Measurements from ENCODE around the gene GCK. TPM values are rescaled to one million over a fixed set of nuclear protein-coding genes. Genes with fewer than 3 reads are reported as not detected.

GCK gene
- total and polyA plus RNA-seq, 2 donors (not counting 1 experiment from before 2014, with no cell fraction given): 0.22 to 0.24 TPM

DNA sequence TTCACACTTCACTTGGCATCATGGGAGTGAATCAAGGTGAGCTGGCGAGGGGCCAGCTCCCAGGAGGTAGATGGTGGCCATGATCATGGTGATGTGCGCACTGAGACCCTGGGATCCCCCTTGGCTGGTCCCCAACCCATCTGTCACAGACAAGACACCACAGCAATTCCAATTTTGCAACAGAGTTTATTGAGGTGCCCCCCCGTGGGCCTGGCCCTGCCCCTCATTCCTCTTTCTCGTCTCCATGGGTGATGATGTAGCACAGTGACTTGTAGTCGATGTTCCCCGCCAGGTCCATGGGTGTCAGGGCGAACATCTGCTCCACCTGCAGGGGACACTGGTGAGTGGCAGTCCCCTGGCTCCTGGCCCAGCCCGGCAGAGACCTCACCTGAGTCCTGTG, 50.5 kb downstream of the GCK start:
- Histone ChIP-seq H3K9me3 (ENCODE audit: control extremely low read depth in 1 of 3, control insufficient read depth in 2 of 3, insufficient read depth in 1 of 3, low read length in 2 of 3) (no peaks in the 10 kb centered on the region), H4K20me1 (ENCODE audit: control insufficient read depth, insufficient read depth, low read length, poor library complexity, severe bottlenecking) (no peaks in the 10 kb centered on the region), H3K27me3 (replicated peaks in 1 of 4; ENCODE audit: control extremely low read depth in 1 of 4, control insufficient read depth in 3 of 4, insufficient read depth in 4 of 4, low read length in 3 of 4) (no peaks in the 10 kb centered on the region), H3K27ac (ENCODE audit: low read length in 2 of 2) (no peak overlapping the region), H3K79me2 (ENCODE audit: control insufficient read depth, insufficient read depth, low read length) (no peaks in the 10 kb centered on the region), H3K9ac (ENCODE audit: low read length) (no peak overlapping the region), H3K4me1 (ENCODE audit: control insufficient read depth in 2 of 2, insufficient read depth in 2 of 2, low read length in 2 of 2) (no peaks in the 10 kb centered on the region), H2AFZ (ENCODE audit: insufficient read depth, low read depth, low read length, poor library complexity, severe bottlenecking) (no peak overlapping the region), H3K4me3 (ENCODE audit: control extremely low read depth in 1 of 5, extremely low read depth in 1 of 5, insufficient read depth in 1 of 5, low read depth in 2 of 5, low read length in 4 of 5) (no peak overlapping the region), H3K36me3 (replicated peaks in 1 of 2; ENCODE audit: control extremely low read depth in 1 of 2, control insufficient read depth in 1 of 2, extremely low read depth in 1 of 2, insufficient read depth in 2 of 2, low read length in 1 of 2) (no peaks in the 10 kb centered on the region), H3K4me2 (replicated peaks; ENCODE audit: low read depth, low read length, poor library complexity, severe bottlenecking) (no peak overlapping the region)
- Mint-ChIP-seq H3K4me1 (no peaks in the 10 kb centered on the region), H3K9me3 (ENCODE audit: insufficient read depth) (no peaks in the 10 kb centered on the region), H3K27me3 (no peaks in the 10 kb centered on the region), H3K4me3 (no peak overlapping the region), H3K27ac (no peak overlapping the region)
- DNase-seq (no peak), ATAC-seq (ENCODE audit: low read depth) (no peak)
- POLR2A ChIA-PET: no interaction called here
- TF ChIP-seq, protein P1, sequence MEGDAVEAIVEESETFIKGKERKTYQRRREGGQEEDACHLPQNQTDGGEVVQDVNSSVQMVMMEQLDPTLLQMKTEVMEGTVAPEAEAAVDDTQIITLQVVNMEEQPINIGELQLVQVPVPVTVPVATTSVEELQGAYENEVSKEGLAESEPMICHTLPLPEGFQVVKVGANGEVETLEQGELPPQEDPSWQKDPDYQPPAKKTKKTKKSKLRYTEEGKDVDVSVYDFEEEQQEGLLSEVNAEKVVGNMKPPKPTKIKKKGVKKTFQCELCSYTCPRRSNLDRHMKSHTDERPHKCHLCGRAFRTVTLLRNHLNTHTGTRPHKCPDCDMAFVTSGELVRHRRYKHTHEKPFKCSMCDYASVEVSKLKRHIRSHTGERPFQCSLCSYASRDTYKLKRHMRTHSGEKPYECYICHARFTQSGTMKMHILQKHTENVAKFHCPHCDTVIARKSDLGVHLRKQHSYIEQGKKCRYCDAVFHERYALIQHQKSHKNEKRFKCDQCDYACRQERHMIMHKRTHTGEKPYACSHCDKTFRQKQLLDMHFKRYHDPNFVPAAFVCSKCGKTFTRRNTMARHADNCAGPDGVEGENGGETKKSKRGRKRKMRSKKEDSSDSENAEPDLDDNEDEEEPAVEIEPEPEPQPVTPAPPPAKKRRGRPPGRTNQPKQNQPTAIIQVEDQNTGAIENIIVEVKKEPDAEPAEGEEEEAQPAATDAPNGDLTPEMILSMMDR (IDR thresholded peaks at IDR 0.05): no peak
- TF ChIP-seq EZH2 (IDR thresholded peaks at IDR 0.05; ENCODE audit: borderline replicate concordance, insufficient read depth, low read depth, low read length, poor library complexity, severe bottlenecking): no peak
- CTCF ChIA-PET: no interaction called here
- WGBS (ENCODE audit: insufficient coverage): 89% methylated on average over 8 of the region's 8 CpGs
- intact Hi-C loops (cut with micrococcal nuclease): no loop called here

DNA sequence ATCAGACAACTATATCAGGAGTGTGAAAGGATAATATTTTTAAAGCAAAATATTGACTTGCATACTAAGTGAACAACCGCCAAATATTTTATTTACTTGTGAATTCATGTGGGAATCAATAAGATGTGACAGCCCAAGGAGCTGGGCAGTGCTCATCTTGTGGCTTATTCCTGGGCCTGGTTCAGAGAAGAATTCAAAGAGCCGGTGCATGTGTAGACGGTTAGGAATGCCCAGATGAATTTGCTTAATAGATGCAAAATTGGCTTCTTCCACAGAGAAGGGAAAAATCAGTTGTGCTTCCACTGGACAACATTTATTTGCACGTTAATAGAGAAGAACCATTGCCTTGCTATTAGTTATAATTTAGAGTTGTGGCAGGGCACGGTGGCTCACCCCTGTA, 52.5 kb downstream of the GCK start:
- H3K27me3 ChIP-seq (replicated peaks in 1 of 4; ENCODE audit: control extremely low read depth in 1 of 4, control insufficient read depth in 3 of 4, insufficient read depth in 4 of 4, low read length in 3 of 4): no peaks in the 10 kb centered on the region
- H3K4me2 ChIP-seq (replicated peaks; ENCODE audit: low read depth, low read length, poor library complexity, severe bottlenecking): no peak overlapping the region
- no peaks in the 10 kb centered on the region for H4K20me1 ChIP-seq (ENCODE audit: control insufficient read depth, insufficient read depth, low read length, poor library complexity, severe bottlenecking)
- H3K4me3 ChIP-seq (ENCODE audit: control extremely low read depth in 1 of 5, extremely low read depth in 1 of 5, insufficient read depth in 1 of 5, low read depth in 2 of 5, low read length in 4 of 5): no peak overlapping the region
- intact Hi-C loops (cut with micrococcal nuclease): no loop called here
- Mint-ChIP-seq H3K9me3 (ENCODE audit: insufficient read depth) (no peaks in the 10 kb centered on the region), H3K27ac (no peak overlapping the region), H3K4me1 (no peaks in the 10 kb centered on the region), H3K4me3 (no peak overlapping the region), H3K27me3 (no peaks in the 10 kb centered on the region)
- 96% methylated on average over 3 of the region's 5 CpGs for WGBS (ENCODE audit: insufficient coverage)
- no peaks in the 10 kb centered on the region for H3K4me1 ChIP-seq (ENCODE audit: control insufficient read depth in 2 of 2, insufficient read depth in 2 of 2, low read length in 2 of 2)
- H3K36me3 ChIP-seq (replicated peaks in 1 of 2; ENCODE audit: control extremely low read depth in 1 of 2, control insufficient read depth in 1 of 2, extremely low read depth in 1 of 2, insufficient read depth in 2 of 2, low read length in 1 of 2): no peaks in the 10 kb centered on the region
- ChIA-PET CTCF (no interaction called here), POLR2A (no interaction called here)
- DNase-seq (no peak), ATAC-seq (ENCODE audit: low read depth) (no peak)
- no peak overlapping the region for H2AFZ ChIP-seq (ENCODE audit: insufficient read depth, low read depth, low read length, poor library complexity, severe bottlenecking)
- H3K9ac ChIP-seq (ENCODE audit: low read length): no peak overlapping the region
- TF ChIP-seq, protein P1 (IDR thresholded peaks at IDR 0.05): no peak
- no peak for TF ChIP-seq EZH2 (IDR thresholded peaks at IDR 0.05; ENCODE audit: borderline replicate concordance, insufficient read depth, low read depth, low read length, poor library complexity, severe bottlenecking)
- H3K79me2 ChIP-seq (ENCODE audit: control insufficient read depth, insufficient read depth, low read length): no peaks in the 10 kb centered on the region
- no peak overlapping the region for H3K27ac ChIP-seq (ENCODE audit: low read length in 2 of 2)
- H3K9me3 ChIP-seq (ENCODE audit: control extremely low read depth in 1 of 3, control insufficient read depth in 2 of 3, insufficient read depth in 1 of 3, low read length in 2 of 3): no peaks in the 10 kb centered on the region
